GM19467 (cell line): ENCODE measurements around the gene DIAPH2.
"Not testable (repeated sequence)": the region's sequence is repeated elsewhere in the genome, so short reads cannot be mapped to it uniquely, and the experiment has no call there.

ENCODE experiments used
- ATAC-seq: cut with Tn5 transposase; IDR thresholded peaks from one replicate; pipeline ENCODE4 v1.9.1; 2021; ENCODE audit warnings: mild to moderate bottlenecking, moderate library complexity; ENCODE audit not compliant: unreplicated experiment

DIAPH2 gene

DNA sequence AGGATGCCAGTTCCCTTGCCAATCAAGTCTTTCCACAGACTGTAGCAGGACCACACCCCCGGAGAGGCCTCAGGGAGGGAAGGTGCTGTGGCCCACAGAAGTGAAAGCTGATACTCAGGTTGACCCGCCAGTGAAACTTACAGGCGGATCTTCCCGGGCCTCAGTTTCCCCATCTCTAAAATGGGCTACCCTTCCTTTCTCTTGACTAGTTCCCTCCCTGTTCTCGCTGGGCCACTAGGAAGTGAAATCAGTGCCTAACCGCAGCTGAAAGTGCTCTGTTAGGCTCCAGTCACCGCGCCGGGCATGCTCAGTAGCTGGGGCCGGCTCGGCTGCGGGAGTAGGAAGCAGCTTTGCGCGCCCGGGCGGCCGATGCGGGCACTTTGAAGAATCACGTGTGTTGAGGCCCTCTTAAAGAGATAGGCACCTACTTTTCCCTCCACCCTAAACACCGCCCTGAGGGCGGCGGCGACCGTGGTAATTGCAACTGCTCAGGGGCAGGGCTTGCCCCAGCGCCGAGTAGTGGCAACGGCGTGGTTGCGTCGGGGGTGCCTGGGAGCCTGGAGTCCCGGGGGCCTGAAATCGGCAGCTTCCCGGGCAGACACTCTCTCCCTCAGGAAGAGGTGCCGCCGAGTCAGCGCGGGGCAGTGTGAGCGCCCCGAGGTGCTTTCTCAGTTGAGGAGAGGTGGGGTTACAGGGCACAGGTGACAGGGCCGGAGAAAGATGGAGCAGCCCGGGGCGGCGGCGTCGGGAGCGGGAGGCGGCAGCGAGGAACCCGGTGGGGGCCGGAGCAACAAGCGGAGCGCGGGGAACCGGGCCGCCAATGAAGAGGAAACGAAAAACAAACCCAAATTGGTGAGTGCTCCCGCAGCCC is at the start of gene DIAPH2:
DIAPH2 (plus strand) TSS at position 504 of the 871 bp plus-strand sequence.
- ATAC-seq, result peak; percentile 83

DNA sequence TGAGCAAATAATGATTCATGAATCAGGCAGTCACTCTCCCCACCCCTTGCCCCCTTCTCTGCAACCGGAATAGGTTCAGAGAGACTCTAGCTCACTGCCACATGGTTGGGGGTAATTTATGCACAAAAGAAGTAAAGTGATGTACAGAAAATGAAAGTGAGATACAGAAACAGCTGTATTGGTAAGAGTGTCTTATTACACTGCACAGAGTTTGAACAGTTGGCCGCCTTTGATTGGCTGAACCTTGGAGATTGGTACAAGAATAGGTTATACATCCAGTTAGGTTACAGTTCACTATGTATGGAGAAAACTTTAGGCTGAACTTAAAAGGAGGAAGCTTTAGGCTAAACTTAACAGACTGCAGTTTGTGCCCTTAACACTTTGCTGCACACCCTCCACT is 34.6 kb upstream of the DIAPH2 start:
- ATAC-seq, result no peak

DNA sequence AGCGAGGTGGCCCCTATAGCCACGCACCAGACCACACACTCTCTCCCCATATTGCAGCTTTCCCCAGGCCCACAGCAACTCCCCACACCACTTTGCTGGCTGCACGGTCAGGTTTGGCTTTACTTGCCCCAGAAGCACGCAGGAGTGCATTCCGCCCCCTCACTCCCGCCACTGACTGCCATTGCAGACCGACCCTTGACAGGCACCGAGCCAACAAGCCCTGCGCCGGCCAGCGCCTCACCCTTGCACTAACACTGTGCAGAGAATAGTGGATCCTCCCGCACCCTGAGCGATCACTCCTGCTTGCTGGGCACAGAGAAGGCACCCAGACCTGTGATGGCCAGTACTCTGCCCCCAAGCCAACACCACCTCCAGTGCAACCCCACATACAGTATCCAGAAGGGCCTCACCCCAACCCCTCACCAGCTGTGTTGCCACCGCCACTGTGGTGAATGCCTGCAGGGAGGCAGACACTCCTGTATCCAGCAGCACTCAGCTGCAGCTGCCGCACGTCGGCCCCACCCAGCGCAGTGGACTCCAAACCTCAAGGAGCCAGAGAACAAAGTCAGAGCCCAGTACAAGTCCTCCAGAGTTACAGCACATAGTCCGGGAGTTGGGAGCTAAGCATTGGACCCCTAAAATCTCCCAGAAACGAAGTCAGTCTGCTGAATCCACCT is 28.6 kb upstream of the DIAPH2 start:
- no peak for ATAC-seq

DNA sequence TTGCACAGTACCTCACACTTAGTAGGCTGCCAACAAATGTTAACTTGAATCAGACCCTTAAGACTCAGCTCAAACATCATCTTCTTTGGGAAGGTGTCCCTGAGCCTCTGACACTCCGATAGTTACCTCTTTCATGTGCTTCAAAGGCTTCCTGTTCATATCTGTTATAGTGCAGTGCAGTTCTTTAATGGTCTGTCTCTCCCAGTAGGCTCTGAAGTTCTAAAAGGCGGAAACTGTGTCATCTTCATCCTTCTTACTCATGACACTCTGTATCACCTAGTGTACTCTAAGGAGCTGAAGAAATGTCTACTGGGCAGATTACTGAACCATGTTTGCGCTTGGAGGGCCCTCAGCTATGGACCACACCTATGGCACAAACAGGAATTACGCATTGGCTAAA is 2.1 kb upstream of the DIAPH2 start:
- ATAC-seq, result no peak

DNA sequence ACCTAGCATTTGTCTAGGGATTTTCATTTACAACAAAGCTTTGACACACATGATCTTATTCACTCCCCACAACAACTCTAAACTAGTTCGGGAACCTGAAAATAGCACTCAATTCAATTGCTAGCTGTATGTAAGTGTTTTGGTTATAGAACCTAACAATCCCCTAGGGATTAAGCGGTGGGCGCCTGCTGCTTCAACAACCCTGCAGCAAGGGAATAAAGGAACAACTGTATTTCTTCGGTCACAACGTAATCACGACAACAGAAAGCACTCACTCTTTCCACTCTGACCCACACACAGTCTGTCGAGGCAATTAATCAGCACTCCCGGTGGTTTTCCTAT is 674 bp upstream of the DIAPH2 start:
- ATAC-seq, result no peak

DNA sequence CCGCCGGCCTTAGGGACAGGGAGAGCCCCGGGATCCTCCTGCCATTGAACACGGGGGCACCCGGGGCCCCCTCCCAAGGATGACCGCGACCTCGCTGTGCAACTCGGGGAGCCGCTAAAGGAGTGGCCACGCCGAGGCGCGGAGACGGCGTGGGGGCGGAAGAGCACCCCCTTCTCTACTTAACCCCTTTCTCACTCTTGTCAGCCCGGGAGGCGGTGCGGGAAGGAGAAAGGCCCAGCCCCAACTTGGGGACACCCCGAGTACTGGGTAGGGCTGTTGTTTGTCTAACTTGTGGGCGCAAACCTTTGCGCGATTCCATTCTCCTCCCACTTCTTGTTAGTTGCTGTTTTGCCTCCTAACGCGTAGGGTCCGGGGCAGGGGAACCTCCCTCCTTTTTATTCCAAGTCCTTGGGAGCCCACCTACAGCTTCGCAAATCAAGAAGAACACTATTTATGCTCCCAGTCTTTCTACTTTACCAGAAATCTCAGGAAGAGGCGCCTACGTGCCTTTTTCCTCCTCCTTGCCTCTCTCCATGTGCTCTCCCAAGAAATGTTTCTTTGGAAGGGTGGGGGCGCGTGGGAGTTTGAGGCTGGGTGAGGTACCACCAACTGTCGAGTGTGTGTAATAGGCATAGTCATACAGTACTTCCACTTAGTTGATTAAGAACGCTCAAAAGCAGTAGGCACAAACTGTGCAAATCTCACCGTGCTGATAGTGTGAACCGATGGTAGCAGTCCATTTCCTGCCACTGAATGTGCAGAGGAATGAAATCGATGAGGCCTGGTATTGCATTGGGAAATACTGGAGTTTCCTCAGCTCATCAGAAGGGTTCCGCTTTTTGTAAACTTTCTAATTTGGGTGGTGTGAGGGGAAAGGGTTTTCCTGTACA is 813 bp downstream of the DIAPH2 start:
- ATAC-seq, result peak; percentile 24

DNA sequence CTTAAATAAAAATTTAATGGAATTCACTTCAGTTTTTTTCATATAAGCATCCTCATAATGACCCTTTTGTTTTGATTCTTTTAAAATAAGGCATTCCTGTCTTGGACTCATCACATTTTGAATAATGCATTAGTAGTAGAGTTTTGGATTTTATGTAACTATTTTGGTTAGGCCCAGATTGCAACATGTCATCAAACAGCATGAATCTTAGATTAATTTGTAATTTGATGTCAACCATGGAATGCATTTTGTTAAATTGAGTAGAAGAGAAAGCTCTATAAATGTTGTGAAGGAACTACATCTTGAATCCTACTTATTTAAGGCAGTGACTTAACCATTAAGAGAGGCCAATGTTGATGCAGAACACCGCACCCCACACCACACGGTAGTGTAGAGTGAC is 3.1 kb downstream of the DIAPH2 start:
- no peak for ATAC-seq

DNA sequence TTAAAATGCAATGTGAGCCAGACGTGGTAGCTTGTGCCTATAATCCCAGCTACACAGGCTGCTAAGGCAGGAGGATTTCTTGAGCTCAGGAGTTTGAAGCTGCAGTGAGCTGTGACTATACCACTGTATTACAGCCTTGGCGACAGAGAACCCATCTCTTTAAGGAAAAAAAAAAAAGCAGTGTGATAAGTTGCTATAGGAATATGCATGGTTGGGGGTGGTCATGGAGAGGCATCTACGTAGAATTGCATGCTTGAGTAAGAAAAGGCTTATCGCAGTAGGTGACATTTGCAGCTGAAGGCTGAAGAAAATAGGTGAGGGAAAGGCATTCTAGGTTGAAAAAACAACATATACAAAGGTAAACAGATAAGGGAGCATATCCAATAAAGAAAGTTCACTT is 4.1 kb downstream of the DIAPH2 start:
- no peak for ATAC-seq

DNA sequence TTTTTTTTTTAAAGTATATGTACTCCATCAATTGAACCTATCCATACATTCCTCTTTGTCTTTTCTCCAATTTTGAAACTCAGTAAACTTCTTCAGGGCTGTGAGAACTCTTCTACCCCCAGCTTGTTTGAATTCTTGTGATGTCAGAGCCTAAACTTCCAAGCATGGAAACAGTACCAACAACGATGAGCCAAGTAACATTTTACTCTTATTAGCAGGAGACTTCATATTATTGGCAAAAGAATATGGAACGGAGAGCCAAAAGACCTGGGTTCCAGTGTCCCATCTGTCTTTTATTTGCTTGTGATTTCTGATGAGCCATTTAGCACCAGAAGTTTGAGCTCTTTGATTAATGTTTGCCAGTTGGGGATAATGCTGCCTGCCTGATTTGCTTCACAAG is 5.3 kb downstream of the DIAPH2 start:
- no peak for ATAC-seq

DNA sequence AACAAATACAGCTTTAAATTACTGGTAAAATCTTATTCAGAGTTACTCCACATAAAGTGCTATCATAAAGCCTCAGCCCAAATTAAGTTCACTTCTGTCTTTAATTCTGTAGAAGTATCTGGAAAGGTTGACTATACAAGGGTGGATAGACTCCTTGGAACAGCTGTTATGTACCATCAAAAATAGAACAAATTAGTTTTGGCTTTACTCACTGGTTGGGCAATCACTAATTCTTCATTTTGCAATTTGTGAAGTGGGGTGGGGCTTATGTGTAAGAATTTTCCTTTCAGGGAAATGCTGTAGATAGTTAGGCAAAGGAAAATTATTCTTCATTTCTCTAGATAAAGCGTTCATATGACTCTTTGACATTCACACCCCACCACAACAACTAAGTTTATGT is 7.8 kb downstream of the DIAPH2 start:
- ATAC-seq, result no peak

DNA sequence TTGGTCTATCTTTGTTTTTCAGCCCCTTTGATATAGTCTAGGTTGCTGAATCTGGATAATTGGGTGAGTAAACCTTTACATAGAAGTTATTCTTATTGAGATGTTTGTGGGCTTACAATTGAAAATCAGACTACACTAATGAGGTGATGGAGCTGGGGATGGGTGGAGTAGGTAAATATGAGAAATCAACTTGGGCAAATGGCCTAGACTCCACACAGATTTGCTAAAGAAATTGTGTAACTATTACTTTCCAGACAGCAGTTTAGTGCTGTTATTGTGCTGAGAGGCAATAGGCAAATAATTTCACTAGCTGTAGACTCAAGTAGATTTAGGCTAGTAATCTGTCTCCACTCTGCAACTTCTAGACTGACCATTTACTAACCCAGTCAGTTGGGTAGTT is 8.2 kb downstream of the DIAPH2 start:
- no peak for ATAC-seq

DNA sequence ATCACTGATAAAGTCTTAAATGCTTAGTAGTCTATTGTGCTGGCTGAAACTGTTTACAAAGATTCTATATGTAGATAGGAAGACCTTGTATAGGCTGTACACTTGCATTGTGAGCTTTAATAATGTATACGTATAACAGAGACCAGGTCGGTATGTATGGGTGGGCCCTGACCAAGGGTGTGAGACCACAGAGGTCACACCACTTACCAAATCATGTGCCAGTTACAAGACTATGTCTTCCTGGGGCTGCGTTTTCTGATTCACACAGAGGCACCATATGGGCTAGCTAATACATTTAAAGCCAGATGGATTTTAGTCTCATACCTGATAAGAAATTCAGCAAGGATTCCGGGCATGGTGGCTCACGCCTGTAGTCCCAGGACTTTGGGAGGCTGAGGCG is 8.8 kb downstream of the DIAPH2 start:
- ATAC-seq, result no peak

DNA sequence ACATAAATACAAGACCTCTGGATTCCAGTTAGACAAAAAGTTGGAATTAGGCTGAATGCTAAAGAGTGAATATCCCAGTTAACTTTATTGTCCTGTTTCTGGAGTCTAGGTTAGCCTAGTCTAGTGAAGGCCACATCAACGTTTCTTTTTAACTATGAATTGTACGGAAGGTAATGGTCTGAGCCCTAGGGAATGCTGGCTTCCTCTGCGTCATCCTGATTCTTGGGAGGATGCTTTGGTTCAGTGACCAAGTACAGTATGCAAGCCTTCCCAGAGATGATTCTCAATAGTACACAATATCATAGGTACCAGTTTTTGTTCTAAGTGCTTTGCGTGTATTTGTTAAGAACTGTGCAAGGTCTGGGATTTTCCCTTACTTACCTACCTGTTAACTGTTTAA is 11.8 kb downstream of the DIAPH2 start:
- ATAC-seq, result no peak

DNA sequence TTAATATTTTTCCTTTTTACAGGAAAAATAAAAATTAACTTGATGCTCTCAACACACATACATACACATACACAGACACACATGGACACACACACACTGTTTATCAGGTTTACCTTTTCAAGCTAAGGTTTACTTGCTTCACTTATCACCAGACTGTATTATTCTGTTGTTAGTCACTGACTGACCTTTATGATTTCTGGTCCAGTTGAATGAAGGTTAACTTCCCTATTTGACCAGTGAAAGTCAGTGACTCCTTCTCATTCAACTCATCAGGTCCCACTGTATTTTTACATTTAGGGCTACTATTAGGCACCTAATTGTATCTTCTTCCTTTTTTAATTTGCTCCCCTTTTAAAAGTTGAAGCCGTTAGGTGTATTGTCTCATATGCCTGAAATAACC is 16.0 kb downstream of the DIAPH2 start:
- no peak for ATAC-seq

DNA sequence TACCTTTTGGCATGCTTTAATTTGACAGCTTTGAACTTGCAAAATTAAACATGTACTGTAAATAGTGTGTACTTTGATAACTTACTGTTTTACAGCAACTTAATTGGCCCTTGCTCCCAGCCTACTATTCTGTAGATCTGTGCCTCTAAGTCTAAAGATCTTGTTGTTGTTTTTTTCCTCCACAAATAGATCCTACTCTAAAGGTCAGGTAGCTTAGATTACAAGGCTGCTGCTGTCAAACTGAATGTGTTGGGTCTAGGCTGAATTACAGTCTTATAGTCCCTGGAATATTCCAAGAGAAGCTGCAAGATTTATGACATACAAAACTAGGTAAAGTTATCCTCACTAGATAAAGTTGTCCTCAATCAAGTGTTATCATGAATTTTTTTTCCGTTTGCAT is 18.7 kb downstream of the DIAPH2 start:
- no peak for ATAC-seq

DNA sequence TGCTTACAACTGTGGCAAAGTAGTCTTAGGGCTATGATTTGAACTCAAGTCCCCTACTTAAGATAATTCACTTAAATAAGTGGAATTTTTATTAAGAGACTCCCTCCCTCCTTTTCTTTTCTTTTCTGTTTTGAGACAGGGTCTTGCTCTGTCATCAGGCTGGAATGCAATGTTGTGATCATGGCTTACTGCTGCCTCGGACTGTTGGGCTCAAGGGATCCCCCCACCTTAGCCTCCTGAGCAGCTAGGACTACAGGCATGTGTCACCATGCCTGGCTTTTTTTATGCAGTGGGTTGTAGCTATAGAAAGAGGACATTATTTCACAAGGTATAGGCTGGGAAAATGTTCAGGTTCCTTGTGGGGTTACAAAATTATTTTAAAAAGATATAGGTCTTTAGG is 19.2 kb downstream of the DIAPH2 start:
- no peak for ATAC-seq

DNA sequence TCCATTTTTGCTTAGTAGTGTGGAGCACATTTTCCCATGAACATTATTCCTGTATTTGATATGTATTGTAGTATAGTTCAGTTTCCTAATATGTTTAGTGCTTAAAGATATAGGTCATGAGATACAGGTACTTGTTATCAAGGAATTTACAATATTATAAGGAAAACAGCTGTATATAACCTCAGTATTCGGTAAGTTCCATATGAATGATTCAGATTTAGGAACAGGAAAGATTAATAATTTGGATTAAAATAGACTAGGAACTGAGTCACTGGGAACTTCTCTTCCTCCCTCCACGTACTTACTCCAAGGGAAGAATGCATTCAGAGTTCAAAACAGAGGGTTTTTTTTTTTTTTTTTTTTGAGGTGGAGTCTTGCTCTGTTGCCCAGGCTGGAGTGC is 20.0 kb downstream of the DIAPH2 start:
- ATAC-seq, result no peak

DNA sequence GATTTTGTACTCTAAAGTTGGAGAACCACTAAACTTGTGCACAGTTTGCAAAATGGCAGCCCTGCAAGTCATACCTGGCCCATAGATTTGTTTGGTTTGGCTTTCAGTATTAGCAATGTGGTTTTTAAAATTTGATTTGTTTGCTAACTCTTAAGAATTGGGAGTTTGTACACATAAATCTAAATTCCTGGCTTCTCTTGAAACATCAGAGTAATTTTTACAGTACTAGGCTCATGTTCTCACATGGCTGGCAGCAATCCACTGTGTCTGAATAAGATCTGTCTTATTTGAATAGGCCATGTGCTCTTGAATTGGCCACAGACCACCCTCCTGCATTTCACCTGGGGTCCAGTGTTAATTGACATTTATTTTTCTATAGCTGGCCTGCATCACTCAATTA is 21.3 kb downstream of the DIAPH2 start:
- no peak for ATAC-seq

DNA sequence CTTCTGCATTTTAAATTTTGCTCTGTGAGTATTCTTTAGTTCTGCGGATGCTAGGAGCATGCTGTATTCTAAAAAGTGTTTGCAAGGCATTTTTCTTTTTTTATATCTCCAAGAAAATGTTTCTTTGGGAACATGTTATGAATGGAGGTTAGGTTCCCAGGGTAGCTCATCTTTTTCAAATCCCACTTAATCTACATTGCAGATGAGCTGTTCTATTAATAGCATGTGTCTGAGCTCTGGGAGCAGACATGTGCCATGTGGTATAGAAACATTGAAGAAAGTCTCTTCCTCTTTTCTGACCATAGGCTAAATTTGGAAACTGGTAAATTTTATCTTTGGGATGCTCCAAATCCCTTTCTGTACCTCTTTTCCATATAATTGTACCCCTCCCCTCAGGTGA is 23.2 kb downstream of the DIAPH2 start:
- ATAC-seq, result no peak

DNA sequence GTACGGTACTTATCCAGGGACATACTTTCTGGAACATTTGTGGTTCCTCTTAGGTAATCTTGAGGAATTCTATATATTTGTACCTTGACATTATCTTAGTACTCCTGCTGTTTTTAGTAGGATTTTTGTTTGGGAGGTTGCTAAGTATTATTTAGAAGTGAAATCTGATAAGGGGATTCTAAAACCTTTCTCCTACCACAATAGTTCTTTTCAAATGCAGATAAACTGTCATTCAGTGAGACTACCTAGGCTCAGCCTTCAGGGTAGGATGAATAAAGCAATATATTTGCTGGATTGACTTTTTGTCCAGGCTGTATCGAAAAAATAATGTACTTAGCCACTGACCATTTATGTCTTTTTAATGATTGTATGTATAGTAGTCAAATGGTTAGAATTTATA is 25.4 kb downstream of the DIAPH2 start:
- ATAC-seq, result no peak

DNA sequence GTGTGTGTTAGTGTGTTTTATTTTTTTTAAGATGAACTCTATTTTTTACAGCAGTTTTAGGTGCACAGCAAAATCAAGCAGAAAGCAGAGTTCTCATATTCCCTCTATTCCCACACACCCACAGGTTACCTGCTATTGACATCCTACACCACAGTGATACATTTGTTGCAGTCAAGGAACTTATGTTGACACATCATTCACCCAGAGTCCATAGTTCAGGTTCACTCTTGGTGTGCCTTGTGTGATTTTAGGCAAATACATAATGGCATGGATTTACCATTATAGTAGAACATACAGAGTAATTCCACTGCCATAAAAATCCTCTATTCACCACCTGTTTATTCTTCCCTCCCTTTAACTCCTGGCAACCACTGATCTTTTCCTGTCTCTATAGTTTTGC is 28.7 kb downstream of the DIAPH2 start:
- ATAC-seq, result no peak

DNA sequence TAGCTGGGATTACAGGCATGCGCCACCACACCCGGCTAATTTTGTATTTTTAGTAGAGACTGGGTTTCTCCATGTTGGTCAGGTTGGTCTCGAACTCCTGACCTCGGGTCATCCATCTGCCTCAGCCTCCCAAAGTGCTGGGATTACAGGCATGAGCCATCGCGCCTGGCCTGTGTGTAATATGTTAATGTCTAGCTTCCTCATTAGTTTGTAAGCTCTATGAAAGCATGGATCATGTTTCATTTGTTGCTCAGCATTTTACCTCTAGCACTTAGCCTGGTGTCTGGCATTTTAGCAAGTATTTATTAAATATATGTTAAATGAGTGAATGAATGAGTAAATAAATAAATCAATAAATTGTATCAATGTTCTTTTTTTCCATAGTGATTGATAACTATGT is 29.8 kb downstream of the DIAPH2 start:
- not testable (repeated sequence) for ATAC-seq
